NCI-H69 (cell line): ENCODE data around the gene HNRNPUL2.

Experiments
- DNase-seq: peaks from one replicate; lab custom pipeline; 2025; lab: John Stamatoyannopoulos, UW

The HNRNPUL2 gene

GRCh38 chr11:62666259-62666926 lies 60.9 kb downstream of the HNRNPUL2 start:
- no peak for DNase-seq

- peak; percentile 66 for DNase-seq
Observed at GRCh38 chr11:62665599-62666258, 61.5 kb downstream of the HNRNPUL2 start.

- DNase-seq, result peak; percentile 97
Observed at GRCh38 chr11:62665075-62665598, 62.1 kb downstream of the HNRNPUL2 start, which contains the start of the genes C11orf98 and CSKMT. Gene C11orf98 (minus strand): TSS chr11:62665210. CDS start chr11:62665169, 41 bp downstream. Gene CSKMT (plus strand): TSS chr11:62665312. CDS start chr11:62665880, 568 bp downstream.

- DNase-seq, result peak; percentile 87
Observed at GRCh38 chr11:62664405-62665074, 62.7 kb downstream of the HNRNPUL2 start.
